B cell (primary cell): ENCODE results near the gene SYNE2. TPM values are rescaled to one million over a fixed set of nuclear protein-coding genes. Genes with fewer than 3 reads are reported as not detected.

Experiments
- ATAC-seq: fragments of 200-7000 bp; cut with Tn5 transposase; one replicate; pipeline ENCODE4 v1.10.0; 2021; ENCODE audit warnings: low read depth, mild to moderate bottlenecking, moderate number of reproducible peaks, moderate library complexity
- CTCF ChIA-PET: fragments of 350-600 bp; sonication (Branson Sonifier 250); formaldehyde crosslinking; loops from one replicate; lab custom pipeline; 2021; ENCODE audit warnings: antibody characterized with exemption, inconsistent platforms; lab: Charles Lee
- POLR2A ChIA-PET: fragments of 350-600 bp; sonication (Branson Sonifier 250); formaldehyde crosslinking; loops from one replicate; lab custom pipeline; 2021; ENCODE audit warnings: antibody characterized with exemption; lab: Charles Lee
- DNase-seq: peaks from one replicate; pipeline ENCODE4 v3.0.0; 2013
- H2AFZ ChIP-seq: 2 replicates; pipeline ENCODE4 v1.6.1; 2012; ENCODE audit warnings: mild to moderate bottlenecking, low read depth, low read length; ENCODE audit not compliant: insufficient read depth, poor library complexity, severe bottlenecking
- H3K27ac ChIP-seq, 2 donors: 1 replicate in 1 of 2; 2 replicates in 1 of 2; pipeline ENCODE4 v1.5.1; 2012 to 2013; ENCODE audit warnings: low read length in 2 of 2, mild to moderate bottlenecking in 2 of 2, moderate library complexity in 1 of 2
- H3K27me3 ChIP-seq, 4 experiments: fragments of 200-600 bp in 1 of 4; sonication (generic) in 1 of 4; replicated peaks in 1 of 4; 1 replicate in 2 of 4; 2 replicates in 2 of 4; pipeline versions ENCODE4 v1.6.1 to v1.7.0; 2013 to 2016; ENCODE audit warnings: low read length in 3 of 4, mild to moderate bottlenecking in 2 of 4, mixed read lengths in 1 of 4, moderate library complexity in 1 of 4; ENCODE audit not compliant: insufficient read depth in 4 of 4, control insufficient read depth in 3 of 4; ENCODE audit errors: control extremely low read depth in 1 of 4
- H3K36me3 ChIP-seq, 2 experiments: replicated peaks in 1 of 2; 1 replicate in 1 of 2; 2 replicates in 1 of 2; pipeline versions ENCODE4 v1.6.1 to v1.7.1; 2013; ENCODE audit warnings: low read length in 1 of 2; ENCODE audit not compliant: insufficient read depth in 2 of 2, control insufficient read depth in 1 of 2; ENCODE audit errors: control extremely low read depth in 1 of 2, extremely low read depth in 1 of 2
- H3K4me1 ChIP-seq, 2 donors: fragments of 200-600 bp in 1 of 2; sonication (generic) in 1 of 2; 1 replicate in 1 of 2; 2 replicates in 1 of 2; pipeline versions ENCODE4 v1.5.1 to v1.6.1; 2013 to 2017; ENCODE audit warnings: low read length in 2 of 2; ENCODE audit not compliant: control insufficient read depth in 2 of 2, insufficient read depth in 2 of 2
- H3K4me2 ChIP-seq: replicated peaks from 2 replicates; pipeline ENCODE3; 2012; ENCODE audit warnings: mild to moderate bottlenecking, low read depth, low read length; ENCODE audit not compliant: poor library complexity, severe bottlenecking
- H3K4me3 ChIP-seq, 5 experiments: fragments of 200-600 bp in 1 of 5; sonication (generic) in 1 of 5; 1 replicate in 3 of 5; 2 replicates in 2 of 5; pipeline versions ENCODE4 v1.5.1 to v1.7.0; 2011 to 2016; ENCODE audit warnings: low read length in 4 of 5, mild to moderate bottlenecking in 4 of 5, low read depth in 2 of 5, control low read depth in 1 of 5, moderate library complexity in 1 of 5; ENCODE audit not compliant: insufficient read depth in 1 of 5; ENCODE audit errors: control extremely low read depth in 1 of 5, extremely low read depth in 1 of 5
- H3K79me2 ChIP-seq: fragments of 200-600 bp; sonication (generic); one replicate; pipeline ENCODE4 v1.6.0; 2016; ENCODE audit warnings: low read length; ENCODE audit not compliant: control insufficient read depth, insufficient read depth
- H3K9ac ChIP-seq: fragments of 200-600 bp; sonication (generic); 2 replicates; pipeline ENCODE4 v1.6.1; 2017; ENCODE audit warnings: mild to moderate bottlenecking, low read length, moderate library complexity
- H3K9me3 ChIP-seq, 3 donors: one replicate each; pipeline versions ENCODE4 v1.6.1 to v1.7.1; 2013; ENCODE audit warnings: low read length in 2 of 3; ENCODE audit not compliant: control insufficient read depth in 2 of 3, insufficient read depth in 1 of 3; ENCODE audit errors: control extremely low read depth in 1 of 3
- H4K20me1 ChIP-seq: 2 replicates; pipeline ENCODE4 v1.6.0; 2012; ENCODE audit warnings: mild to moderate bottlenecking, low read length; ENCODE audit not compliant: insufficient read depth, control insufficient read depth, poor library complexity, severe bottlenecking
- H3K27ac Mint-ChIP-seq: one replicate; pipeline ENCODE4 v1.8.0; 2021; ENCODE audit warnings: mixed read lengths
- H3K27me3 Mint-ChIP-seq: one replicate; pipeline ENCODE4 v1.8.0; 2021; ENCODE audit warnings: mixed read lengths
- H3K4me1 Mint-ChIP-seq: one replicate; pipeline ENCODE4 v1.8.0; 2021; ENCODE audit warnings: mixed read lengths
- H3K4me3 Mint-ChIP-seq: one replicate; pipeline ENCODE4 v1.8.0; 2021; ENCODE audit warnings: mixed read lengths
- H3K9me3 Mint-ChIP-seq: one replicate; pipeline ENCODE4 v1.8.0; 2022; ENCODE audit warnings: mixed read lengths; ENCODE audit not compliant: insufficient read depth
- CTCF ChIP-seq: fragments of 200-600 bp; IDR thresholded peaks from one replicate; pipeline ENCODE4 v1.8.0; 2022; ENCODE audit warnings: antibody characterized with exemption, mild to moderate bottlenecking
- WGBS: methylation state at CpG from one replicate; pipeline ENCODE4 v1.1.5; 2013; ENCODE audit warnings: missing lambda C conversion rate; ENCODE audit not compliant: insufficient coverage; 5-methylcytosine and 5-hydroxymethylcytosine counted together
- intact Hi-C: fragments of 100-400 bp; cut with micrococcal nuclease; formaldehyde crosslinking; loops from one replicate; pipeline ENCODE4 v1.10.0; 2022
- polyA plus RNA-seq: library from polyadenylated mRNA; depleted of rRNA; stranded (reverse); fragments of >200 nt; gene quantifications from 2 replicates; pipeline ENCODE4 v1.2.3, GENCODE V29; 2012
- total RNA-seq, 2 donors: library from RNA; stranded (reverse); fragments of 120-200 nt in 1 of 2; gene quantifications; 1 replicate in 1 of 2; 2 replicates in 1 of 2; pipeline versions ENCODE4 v1.2.3 to v1.2.4, GENCODE V29; 2013 to 2022

The SYNE2 gene
- total and polyA plus RNA-seq, 2 donors (not counting 1 experiment from before 2014, with no cell fraction given) = 39.5 to 105 TPM

DNA sequence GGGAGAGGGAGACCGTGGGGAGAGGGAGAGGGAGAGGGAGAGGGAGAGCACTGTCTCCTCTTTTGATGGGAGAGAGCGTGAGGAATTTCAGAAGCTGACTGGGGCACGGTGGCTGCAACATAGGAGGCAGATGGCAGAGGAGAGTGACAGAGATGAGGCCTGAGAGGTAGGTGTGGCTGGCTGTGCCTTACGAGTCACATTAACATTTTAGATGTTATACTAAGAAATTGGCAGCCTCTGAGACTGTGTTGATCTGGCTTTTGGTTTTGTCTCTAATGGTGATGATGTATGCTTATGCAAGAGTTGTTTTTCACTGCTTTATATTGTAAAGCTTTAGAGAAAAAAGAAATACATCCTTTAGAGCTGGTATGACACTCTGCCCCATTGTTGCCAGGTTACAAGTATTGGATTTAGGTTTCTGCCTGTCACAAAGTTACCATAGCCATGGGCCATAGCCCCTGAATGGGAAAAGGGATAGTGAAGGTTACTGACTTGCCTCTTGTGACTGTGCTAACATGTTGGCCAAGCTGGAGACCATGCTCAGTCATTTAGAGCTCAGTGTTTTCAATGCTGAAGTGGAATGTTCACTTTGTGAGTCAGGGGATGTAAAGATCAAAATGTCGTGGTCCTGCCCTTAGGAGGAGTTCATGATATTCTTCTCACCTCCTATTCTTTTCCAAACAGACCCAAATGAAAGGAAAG lies 186.2 kb downstream of the SYNE2 start:
- no peak overlapping the region for H3K9ac ChIP-seq
- CTCF ChIA-PET = interaction anchor here (0.9 to 3.0 kb wide), 3 partner anchors 256 to 440 kb away, joined by 3 to 9 read pairs (median 7); partner anchors contain the start of gene ESR2
- H3K27me3 Mint-ChIP-seq = no peaks in the 10 kb centered on the region

More for the DNA sequence above, 186.2 kb downstream of the SYNE2 start:
- no peaks in the 10 kb centered on the region for H3K36me3 ChIP-seq
- TF ChIP-seq CTCF = no peak
- Mint-ChIP-seq H3K9me3 (peaks cover 6% of the 10 kb centered on the region), H3K4me3 (no peak overlapping the region), H3K4me1 (no peaks in the 10 kb centered on the region), H3K27ac (no peak overlapping the region)
- H3K4me1 ChIP-seq = no peaks in the 10 kb centered on the region
- peaks cover 0 to 8% (median 6%) of the 10 kb centered on the region in 3 donors for H3K9me3 ChIP-seq
- 100% methylated on average over 3 of the region's 5 CpGs for WGBS
- POLR2A ChIA-PET = no interaction called here
- ATAC-seq (no peak), DNase-seq (no peak)
- H3K27me3 ChIP-seq = no peaks in the 10 kb centered on the region
- no peak overlapping the region for H3K27ac ChIP-seq
- no peaks in the 10 kb centered on the region for H3K79me2 ChIP-seq
- intact Hi-C loops = no loop called here
- no peaks in the 10 kb centered on the region for H4K20me1 ChIP-seq
- H3K4me3 ChIP-seq = no peak overlapping the region
- no peak overlapping the region for H3K4me2 ChIP-seq
- no peak overlapping the region for H2AFZ ChIP-seq
